NCI-H2029 treated with DMSO at 0.1 percent for 48 hours (cell line): ENCODE results near the gene NGFR.

Source experiments
- DNase-seq: peaks from one replicate; lab custom pipeline; 2025; lab: John Stamatoyannopoulos, UW

NGFR gene

GRCh38 chr17:49494986-49495841, at the start of gene NGFR:
NGFR (plus strand) TSS chr17:49495293; CDS start chr17:49495418, 125 bp downstream.
- no peak for DNase-seq

- no peak for DNase-seq
Observed at GRCh38 chr17:49445591-49445990, 49.5 kb upstream of the NGFR start.

- no peak for DNase-seq
Observed at GRCh38 chr17:49447628-49448302, 47.3 kb upstream of the NGFR start.

GRCh38 chr17:49450181-49450580, 44.9 kb upstream of the NGFR start:
- no peak for DNase-seq

- no peak for DNase-seq
Observed at GRCh38 chr17:49450735-49451134, 44.4 kb upstream of the NGFR start.

- no peak for DNase-seq
Observed at GRCh38 chr17:49452201-49452600, 42.9 kb upstream of the NGFR start.

GRCh38 chr17:49452661-49453060, 42.4 kb upstream of the NGFR start:
- DNase-seq = no peak

GRCh38 chr17:49454050-49454449, 41.0 kb upstream of the NGFR start:
- no peak for DNase-seq

- no peak for DNase-seq
Observed at GRCh38 chr17:49455272-49455861, 39.7 kb upstream of the NGFR start.

GRCh38 chr17:49456183-49456965, 38.7 kb upstream of the NGFR start:
- no peak for DNase-seq

- DNase-seq = no peak
Observed at GRCh38 chr17:49457564-49458535, 37.2 kb upstream of the NGFR start.

- no peak for DNase-seq
Observed at GRCh38 chr17:49459401-49459984, 35.6 kb upstream of the NGFR start.

- no peak for DNase-seq
Observed at GRCh38 chr17:49460401-49460800, 34.7 kb upstream of the NGFR start.

- DNase-seq = no peak
Observed at GRCh38 chr17:49461580-49461979, 33.5 kb upstream of the NGFR start.

- no peak for DNase-seq
Observed at GRCh38 chr17:49464049-49464448, 31.0 kb upstream of the NGFR start.

GRCh38 chr17:49465331-49465903, 29.7 kb upstream of the NGFR start:
- no peak for DNase-seq

- DNase-seq = no peak
Observed at GRCh38 chr17:49466436-49466835, 28.7 kb upstream of the NGFR start.

- no peak for DNase-seq
Observed at GRCh38 chr17:49467175-49467574, 27.9 kb upstream of the NGFR start.

- no peak for DNase-seq
Observed at GRCh38 chr17:49468811-49469385, 26.2 kb upstream of the NGFR start.
